Ovary (tissue), 3 donors: Measurements from ENCODE around the gene SMAD5.

ENCODE experiments used
- CTCF ChIP-seq, 3 donors: fragments of 450-650 bp in 2 of 3; fragments of 200-600 bp in 1 of 3; IDR thresholded peaks; one replicate each; pipeline versions ENCODE4 v1.5.1 to v1.8.0; 2016 to 2022; ENCODE audit warnings: antibody characterized with exemption in 3 of 3, mild to moderate bottlenecking in 1 of 3
- POLR2A ChIP-seq: fragments of 450-650 bp; IDR thresholded peaks from one replicate; pipeline ENCODE4 v1.6.1; 2017; ENCODE audit warnings: antibody characterized with exemption, mild to moderate bottlenecking, moderate library complexity
- donor health status: DM: no; HTN: no; CAD: no.

GRCh38 chr5:136211282-136212040 lies 78.8 kb downstream of the SMAD5 start:
- no peak for TF ChIP-seq POLR2A
- no peak for TF ChIP-seq CTCF (IDR thresholded peaks at IDR 0.05)
